Hepatocyte (in vitro differentiated cells): Measurements from ENCODE around the gene KLHL26. TPM values are rescaled to one million over a fixed set of nuclear protein-coding genes. Genes with fewer than 3 reads are reported as not detected.

Experiments
- DNase-seq: peaks from one replicate; pipeline ENCODE4 v3.0.0-alpha.2; 2016; ENCODE audit warnings: low spot score
- H2AFZ ChIP-seq: fragments of 200-600 bp; sonication (generic); 2 replicates; pipeline ENCODE4 v1.6.0; 2016; ENCODE audit warnings: antibody characterized with exemption, mild to moderate bottlenecking
- H3K27ac ChIP-seq: fragments of 200-600 bp; sonication (generic); 2 replicates; pipeline ENCODE4 v1.5.1; 2016; ENCODE audit warnings: mild to moderate bottlenecking
- H3K27me3 ChIP-seq: fragments of 200-600 bp; sonication (generic); 2 replicates; pipeline ENCODE4 v1.6.1; 2016
- H3K36me3 ChIP-seq: fragments of 200-600 bp; sonication (generic); replicated peaks from 2 replicates; pipeline ENCODE4 v1.5.1; 2016; ENCODE audit warnings: low read depth; ENCODE audit not compliant: insufficient read depth
- H3K4me1 ChIP-seq: fragments of 200-600 bp; sonication (generic); 2 replicates; pipeline ENCODE4 v1.5.1; 2016; ENCODE audit warnings: mild to moderate bottlenecking, moderate library complexity; ENCODE audit not compliant: insufficient read depth
- H3K4me2 ChIP-seq: fragments of 200-600 bp; sonication (generic); 2 replicates; pipeline ENCODE4 v1.6.0; 2016
- H3K4me3 ChIP-seq: fragments of 200-600 bp; sonication (generic); 2 replicates; pipeline ENCODE4 v1.5.1; 2016; ENCODE audit warnings: mild to moderate bottlenecking
- H3K79me2 ChIP-seq: fragments of 200-600 bp; sonication (generic); 2 replicates; pipeline ENCODE4 v1.6.0; 2017; ENCODE audit warnings: mild to moderate bottlenecking
- H3K9me2 ChIP-seq: fragments of 200-600 bp; sonication (generic); replicated peaks from 2 replicates; pipeline ENCODE4 v1.6.0; 2017; ENCODE audit warnings: mild to moderate bottlenecking; ENCODE audit not compliant: insufficient read depth
- H3K9me3 ChIP-seq: fragments of 200-600 bp; sonication (generic); 2 replicates; pipeline ENCODE4 v1.5.1; 2016; ENCODE audit warnings: low read depth, mild to moderate bottlenecking
- H4K20me1 ChIP-seq: fragments of 200-600 bp; sonication (generic); 2 replicates; pipeline ENCODE4 v1.6.0; 2016; ENCODE audit warnings: mild to moderate bottlenecking; ENCODE audit not compliant: insufficient read depth, poor library complexity, severe bottlenecking
- CTCF ChIP-seq: fragments of 200-600 bp; sonication (generic); IDR thresholded peaks from 2 replicates; pipeline ENCODE4 v1.5.1; 2016; ENCODE audit warnings: antibody characterized with exemption, mild to moderate bottlenecking; ENCODE audit not compliant: poor library complexity
- EZH2 ChIP-seq: fragments of 200-600 bp; sonication (generic); IDR thresholded peaks from 2 replicates; pipeline ENCODE4 v1.6.1; 2016; ENCODE audit warnings: antibody characterized with exemption, mild to moderate bottlenecking, borderline replicate concordance
- EZH2phosphoT487 ChIP-seq: fragments of 200-600 bp; sonication (generic); IDR thresholded peaks from one replicate; pipeline ENCODE4 v1.6.1; 2018; ENCODE audit warnings: antibody characterized with exemption, mild to moderate bottlenecking, low read depth, moderate library complexity; ENCODE audit not compliant: unreplicated experiment, severe bottlenecking
- WGBS: methylation state at CpG from one replicate; pipeline ENCODE4 v1.1.6; 2016; ENCODE audit warnings: low lambda C conversion rate; ENCODE audit errors: missing lambda C conversion rate; 5-methylcytosine and 5-hydroxymethylcytosine counted together
- polyA plus RNA-seq: library from polyadenylated mRNA; unstranded; fragments of >200 nt; fragmentation: Nextera tagmentation; extraction: Ambion mirVana; gene quantifications from 2 replicates; pipeline ENCODE4 v1.2.1, GENCODE V29; 2016
- total RNA-seq: library from RNA; depleted of rRNA; stranded (reverse); fragments of >200 nt; gene quantifications from 2 replicates; pipeline ENCODE4 v1.2.3, GENCODE V29; 2014

The KLHL26 gene
- total and polyA plus RNA-seq, 2 experiments from 2014 or later = 5.0 to 7.6 TPM

GRCh38 chr19:18609717-18610051 lies 27.1 kb upstream of the KLHL26 start:
- DNase-seq = no peak
- H3K9me2 ChIP-seq = no peaks in the 10 kb centered on the region
- no peak overlapping the region for H3K4me2 ChIP-seq
- H3K4me1 ChIP-seq = peaks cover 40% of the 10 kb centered on the region
- no peaks in the 10 kb centered on the region for H4K20me1 ChIP-seq
- H3K4me3 ChIP-seq = no peak overlapping the region
- 34% methylated on average over 2 of the region's 2 CpGs for WGBS
- H3K79me2 ChIP-seq = no peaks in the 10 kb centered on the region
- TF ChIP-seq EZH2 = no peak
- TF ChIP-seq EZH2phosphoT487 = no peak
- TF ChIP-seq CTCF = no peak
- peaks cover 90% of the 10 kb centered on the region for H3K27me3 ChIP-seq
- H3K27ac ChIP-seq = no peak overlapping the region
- no peak overlapping the region for H2AFZ ChIP-seq
- H3K9me3 ChIP-seq = no peaks in the 10 kb centered on the region
- H3K36me3 ChIP-seq = no peaks in the 10 kb centered on the region

GRCh38 chr19:18610245-18610555 lies 26.6 kb upstream of the KLHL26 start:
- H4K20me1 ChIP-seq = no peaks in the 10 kb centered on the region
- peak overlapping the region; percentile 92 for H3K4me2 ChIP-seq
- peaks cover 40% of the 10 kb centered on the region for H3K4me1 ChIP-seq
- no peak overlapping the region for H3K4me3 ChIP-seq
- no peak overlapping the region for H2AFZ ChIP-seq
- DNase-seq = no peak
- TF ChIP-seq EZH2 = no peak
- TF ChIP-seq EZH2phosphoT487 = no peak
- TF ChIP-seq CTCF = no peak
- whole genome bisulfite sequencing = 35% methylated on average over 3 of the region's 3 CpGs
- no peaks in the 10 kb centered on the region for H3K9me3 ChIP-seq
- peaks cover 90% of the 10 kb centered on the region for H3K27me3 ChIP-seq
- no peaks in the 10 kb centered on the region for H3K79me2 ChIP-seq
- no peaks in the 10 kb centered on the region for H3K9me2 ChIP-seq
- no peaks in the 10 kb centered on the region for H3K36me3 ChIP-seq
- no peak overlapping the region for H3K27ac ChIP-seq

GRCh38 chr19:18610556-18611326 lies 26.1 kb upstream of the KLHL26 start:
- Histone ChIP-seq H4K20me1 (no peaks in the 10 kb centered on the region), H3K4me1 (peaks cover 37% of the 10 kb centered on the region), H2AFZ (no peak overlapping the region), H3K9me3 (no peaks in the 10 kb centered on the region), H3K4me2 (peak overlapping the region; percentile 92), H3K27ac (no peak overlapping the region), H3K9me2 (no peaks in the 10 kb centered on the region), H3K4me3 (no peak overlapping the region), H3K27me3 (peaks cover 90% of the 10 kb centered on the region), H3K79me2 (no peaks in the 10 kb centered on the region), H3K36me3 (no peaks in the 10 kb centered on the region)
- 11% methylated on average over 9 of the region's 45 CpGs for WGBS
- TF ChIP-seq CTCF (no peak), EZH2phosphoT487 (peak; percentile 96), EZH2 (no peak)
- DNase-seq = no peak
